Vein endothelial cell (primary cell): ENCODE results near the gene SUPT7L. TPM values are rescaled to one million over a fixed set of nuclear protein-coding genes. Genes with fewer than 3 reads are reported as not detected.

ENCODE experiments used
- small RNA-seq: library from RNA; depleted of rRNA; stranded (forward); fragments of <200 nt; gene quantifications from one replicate; pipeline ENCODE3, GENCODE V24; 2012
- total RNA-seq: library from RNA; depleted of rRNA; stranded (reverse); fragments of >200 nt; gene quantifications from 2 replicates; pipeline ENCODE4 v1.2.3, GENCODE V29; 2012

The SUPT7L gene
- total RNA-seq, result 26.6 and 41.2 TPM in 2 replicates

DNA sequence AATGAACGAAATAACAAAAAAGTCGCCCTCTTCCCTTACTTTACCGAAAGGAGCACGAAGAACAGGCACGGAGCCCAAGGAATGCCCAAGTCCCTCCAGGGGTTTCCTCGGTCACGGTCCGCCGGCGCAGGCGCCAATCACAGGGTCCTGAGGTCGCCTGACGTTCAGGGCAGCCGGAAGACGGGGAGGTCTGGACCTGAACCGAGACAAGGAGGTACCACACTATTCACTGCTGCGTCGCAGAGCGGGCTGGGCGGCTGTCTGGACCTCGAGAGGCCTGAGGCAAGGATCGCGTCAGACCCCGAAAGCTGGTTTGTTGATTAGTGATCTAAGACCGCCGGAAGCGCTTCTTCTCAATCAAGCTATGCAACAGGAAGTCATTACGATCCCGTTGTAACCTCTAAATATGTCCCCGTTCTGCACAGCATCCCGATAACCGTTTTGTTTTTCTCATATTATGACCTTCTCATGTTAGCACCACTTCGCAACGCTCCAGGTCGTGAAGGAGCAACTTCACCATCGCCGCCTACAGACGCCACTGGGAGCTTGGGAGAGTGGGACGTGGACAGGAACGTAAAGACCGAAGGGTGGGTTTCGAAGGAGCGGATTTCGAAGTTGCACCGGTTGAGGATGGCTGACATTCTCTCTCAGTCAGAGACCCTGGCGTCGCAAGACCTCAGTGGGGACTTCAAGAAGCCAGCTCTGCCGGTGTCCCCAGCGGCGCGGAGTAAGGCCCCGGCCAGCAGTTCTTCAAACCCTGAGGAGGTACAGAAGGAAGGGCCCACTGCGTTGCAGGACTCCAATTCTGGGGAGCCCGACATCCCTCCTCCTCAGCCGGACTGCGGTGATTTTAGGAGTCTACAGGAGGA, at the start of gene SUPT7L, which contains the start of gene SLC4A1AP:
Gene SUPT7L, minus strand, starts transcription at position 330 of the 869 bp plus-strand sequence. CDS start 1,422 bp downstream, outside the sequence.
Gene SLC4A1AP, plus strand, starts transcription at position 605 of the 869 bp plus-strand sequence. Its CDS starts 26 bp downstream, at position 631.

DNA sequence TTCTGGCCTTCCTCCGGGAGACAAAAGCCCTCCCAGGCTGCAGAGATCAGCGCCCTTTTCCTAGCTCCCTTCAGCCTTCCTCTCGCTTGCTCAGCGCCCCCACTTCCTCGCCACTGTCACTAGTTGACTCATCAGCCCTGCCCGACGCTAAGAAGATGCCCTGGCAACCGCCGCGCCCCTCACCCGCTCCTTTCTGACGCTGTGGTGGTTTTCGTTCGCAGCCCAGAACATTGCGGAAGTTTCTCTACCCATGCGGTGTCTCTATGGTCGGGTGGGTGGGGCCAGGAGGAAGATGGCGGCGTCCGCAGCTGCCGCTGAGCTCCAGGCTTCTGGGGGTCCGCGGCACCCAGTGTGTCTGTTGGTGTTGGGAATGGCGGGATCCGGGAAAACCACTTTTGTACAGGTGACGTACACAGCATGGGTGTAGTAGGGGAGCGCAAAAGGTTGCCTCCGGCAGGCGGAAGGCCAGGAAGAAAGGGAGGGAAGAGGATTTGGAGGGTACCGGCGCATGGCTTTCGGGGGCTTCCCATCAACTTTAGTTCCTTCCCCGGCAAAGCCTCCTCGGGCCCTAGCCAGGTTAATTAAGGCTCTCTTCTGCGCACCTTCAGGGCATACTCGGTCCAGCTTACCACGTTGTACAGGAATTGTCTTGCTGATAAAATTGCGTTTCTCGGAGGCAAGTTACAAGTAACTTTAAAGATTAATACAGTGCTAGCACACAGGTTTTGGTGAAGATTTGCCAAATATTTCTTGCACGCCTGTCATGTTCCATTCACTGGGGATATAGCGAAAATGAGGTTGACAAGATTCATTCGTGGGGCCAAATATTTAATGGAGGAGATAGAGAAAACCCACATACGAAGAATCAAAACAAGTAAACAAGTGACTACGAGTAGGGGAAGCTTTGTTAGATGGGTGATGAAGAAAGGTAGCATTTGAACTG, 34.4 kb downstream of the SUPT7L start, which contains the start of the genes CCDC121 and GPN1:
Gene CCDC121, minus strand, starts transcription at position 246 of the 943 bp plus-strand sequence. CDS start 1,213 bp downstream, outside the sequence.
Gene GPN1, plus strand, starts transcription at position 284 of the 943 bp plus-strand sequence. Its CDS starts 9 bp downstream, at position 293.

Small RNAs within 50 kb of the gene (small RNA-seq; reads per million reads assigned to genes)
- gene RF00340, result not detected

Other genes with a start within 250 kb of the SUPT7L start
- gene NRBP1, start 235.0 kb downstream of the SUPT7L start, total RNA-seq, result 138 and 167 TPM in 2 replicates
- gene KRTCAP3, start 221.2 kb downstream of the SUPT7L start, total RNA-seq, result not detected in 2 replicates
- gene IFT172, start 173.9 kb downstream of the SUPT7L start, total RNA-seq, result 15.0 and 17.0 TPM in 2 replicates
- 30.6 and 36.6 TPM in 2 replicates for gene FNDC4, start 168.4 kb downstream of the SUPT7L start, total RNA-seq
- gene GCKR, start 166.8 kb downstream of the SUPT7L start, total RNA-seq, result 0.98 and 3.2 TPM in 2 replicates
- gene ZNF512, start 80.6 kb downstream of the SUPT7L start, total RNA-seq, result 23.5 and 44.5 TPM in 2 replicates
- gene CCDC121, start 34.6 kb downstream of the SUPT7L start, total RNA-seq, result 2.6 and 3.1 TPM in 2 replicates
- gene GPN1, start 34.6 kb downstream of the SUPT7L start, total RNA-seq, result 40.5 and 53.5 TPM in 2 replicates
- gene SLC4A1AP, start 275 bp upstream of the SUPT7L start, total RNA-seq, result 26.1 and 33.8 TPM in 2 replicates
- gene MRPL33, start 108.1 kb upstream of the SUPT7L start, total RNA-seq, result 76.3 and 105 TPM in 2 replicates
- gene RBKS, start 226.8 kb upstream of the SUPT7L start, total RNA-seq, result 0.33 and 0.86 TPM in 2 replicates
- gene BABAM2, start 227.1 kb upstream of the SUPT7L start, total RNA-seq, result 24.5 and 28.1 TPM in 2 replicates